ENCODE results near the gene RAD51. TPM values are rescaled to one million over a fixed set of nuclear protein-coding genes. Genes with fewer than 3 reads are reported as not detected.
"Not testable (repeated sequence)": the region's sequence is repeated elsewhere in the genome, so short reads cannot be mapped to it uniquely, and the experiment has no call there.

The RAD51 gene
- total RNA-seq, result 1.2 TPM

DNA sequence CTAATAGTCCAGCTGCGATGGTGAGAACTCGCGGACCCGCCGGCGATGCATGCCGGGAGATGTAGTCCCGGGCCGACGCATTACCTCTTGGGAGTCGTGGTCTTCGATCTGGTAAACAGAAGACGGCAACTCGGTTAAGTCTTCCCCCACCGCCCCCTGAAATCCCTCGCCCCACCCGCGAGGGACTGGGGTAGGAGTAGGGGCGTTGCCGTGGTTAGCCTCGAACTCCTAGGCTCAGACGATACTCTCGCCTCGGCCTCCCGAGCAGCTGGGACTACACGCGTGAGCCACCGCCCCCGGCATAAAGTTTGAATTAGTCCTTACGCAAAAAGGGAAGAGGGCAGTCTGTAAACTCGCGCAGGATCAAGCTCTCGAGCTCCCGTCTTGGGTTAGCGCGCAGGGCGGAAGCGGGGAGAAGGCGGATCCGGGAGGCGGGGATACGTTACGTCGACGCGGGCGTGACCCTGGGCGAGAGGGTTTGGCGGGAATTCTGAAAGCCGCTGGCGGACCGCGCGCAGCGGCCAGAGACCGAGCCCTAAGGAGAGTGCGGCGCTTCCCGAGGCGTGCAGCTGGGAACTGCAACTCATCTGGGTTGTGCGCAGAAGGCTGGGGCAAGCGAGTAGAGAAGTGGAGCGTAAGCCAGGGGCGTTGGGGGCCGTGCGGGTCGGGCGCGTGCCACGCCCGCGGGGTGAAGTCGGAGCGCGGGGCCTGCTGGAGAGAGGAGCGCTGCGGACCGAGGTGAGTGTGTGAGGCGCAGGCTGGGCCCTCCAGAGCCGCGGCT, at the start of gene RAD51:
Gene RAD51 (plus strand): TSS at position 487 of the 781 bp plus-strand sequence. CDS start 3,585 bp downstream, outside the sequence.
- peak within 1 kb of the TSS; percentile 94 for H3K4me3 ChIP-seq (ENCODE audit: low read length)
- no peaks in the 10 kb centered on the region for H3K9me3 ChIP-seq (ENCODE audit: low read depth, low read length)
- peaks cover 24% of the 10 kb centered on the region for H3K4me1 ChIP-seq (ENCODE audit: insufficient read depth, low read length)
- no peaks in the 10 kb centered on the region for H3K27me3 ChIP-seq (ENCODE audit: insufficient read depth, low read length)

DNA sequence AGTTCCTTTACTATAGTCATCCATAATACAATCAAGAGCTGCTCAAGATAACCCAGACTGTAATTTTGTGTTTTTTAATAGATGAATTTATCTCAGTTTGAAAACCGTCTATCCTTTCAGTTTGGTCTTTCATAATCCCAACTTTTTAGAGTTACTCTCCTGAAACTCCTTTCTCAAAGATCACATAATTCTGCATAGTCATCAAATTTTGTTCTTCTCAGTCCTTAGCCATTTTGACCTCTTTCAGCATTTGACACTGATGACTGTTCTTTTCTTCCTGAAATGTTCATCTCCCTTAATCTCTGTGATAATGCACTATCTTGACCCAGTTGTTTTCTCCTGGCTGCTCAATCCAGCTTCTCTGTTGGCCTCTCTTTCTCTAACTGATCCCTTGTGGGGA, 47.5 kb upstream of the RAD51 start:
- H3K27me3 ChIP-seq (ENCODE audit: insufficient read depth, low read length), result no peaks in the 10 kb centered on the region
- H3K4me1 ChIP-seq (ENCODE audit: insufficient read depth, low read length), result no peaks in the 10 kb centered on the region
- no peaks in the 10 kb centered on the region for H3K9me3 ChIP-seq (ENCODE audit: low read depth, low read length)
- H3K4me3 ChIP-seq (ENCODE audit: low read length), result no peak overlapping the region

DNA sequence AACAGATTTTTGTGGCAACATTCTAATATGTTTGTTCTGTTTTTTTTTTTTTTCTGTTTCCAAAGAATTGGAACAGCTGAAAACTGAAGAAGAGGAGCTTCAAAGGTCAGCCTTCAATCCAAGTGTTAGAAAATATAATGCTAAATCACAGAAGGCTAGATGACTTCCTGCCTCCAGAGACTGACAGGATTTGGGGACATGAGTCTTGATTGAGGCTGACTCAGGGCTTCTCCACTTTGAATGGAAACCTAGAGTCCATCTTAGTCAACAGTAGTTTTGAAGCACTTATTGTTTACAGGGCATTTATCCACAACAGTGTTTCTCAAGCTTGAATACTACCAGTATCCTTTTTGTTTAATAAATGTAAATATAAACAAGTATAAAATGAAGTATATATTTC, 44.5 kb upstream of the RAD51 start:
- Histone ChIP-seq H3K27me3 (ENCODE audit: insufficient read depth, low read length) (no peaks in the 10 kb centered on the region), H3K9me3 (ENCODE audit: low read depth, low read length) (no peaks in the 10 kb centered on the region), H3K4me3 (ENCODE audit: low read length) (no peak overlapping the region), H3K4me1 (ENCODE audit: insufficient read depth, low read length) (no peaks in the 10 kb centered on the region)

DNA sequence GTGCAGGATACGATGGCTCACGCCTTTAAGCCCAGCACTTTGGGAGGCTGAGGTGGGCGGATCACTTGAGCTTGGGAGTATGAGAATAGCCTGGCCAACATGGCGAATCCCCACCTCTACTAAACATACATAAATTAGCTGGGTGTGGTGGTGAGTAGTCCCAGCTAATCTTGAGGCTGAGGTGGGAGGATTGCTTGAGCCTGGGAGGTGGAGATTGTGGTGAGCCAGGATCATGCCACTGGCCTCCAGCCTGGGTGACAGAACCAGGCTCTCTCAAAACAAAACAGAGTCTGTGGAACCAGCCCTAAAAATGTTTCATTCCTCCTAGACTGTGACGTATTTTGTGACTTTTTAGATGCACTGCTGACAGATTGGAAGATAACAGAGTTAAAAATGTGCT, 34.3 kb upstream of the RAD51 start:
- H3K4me3 ChIP-seq (ENCODE audit: low read length), result no peak overlapping the region
- no peaks in the 10 kb centered on the region for H3K4me1 ChIP-seq (ENCODE audit: insufficient read depth, low read length)
- no peaks in the 10 kb centered on the region for H3K9me3 ChIP-seq (ENCODE audit: low read depth, low read length)

DNA sequence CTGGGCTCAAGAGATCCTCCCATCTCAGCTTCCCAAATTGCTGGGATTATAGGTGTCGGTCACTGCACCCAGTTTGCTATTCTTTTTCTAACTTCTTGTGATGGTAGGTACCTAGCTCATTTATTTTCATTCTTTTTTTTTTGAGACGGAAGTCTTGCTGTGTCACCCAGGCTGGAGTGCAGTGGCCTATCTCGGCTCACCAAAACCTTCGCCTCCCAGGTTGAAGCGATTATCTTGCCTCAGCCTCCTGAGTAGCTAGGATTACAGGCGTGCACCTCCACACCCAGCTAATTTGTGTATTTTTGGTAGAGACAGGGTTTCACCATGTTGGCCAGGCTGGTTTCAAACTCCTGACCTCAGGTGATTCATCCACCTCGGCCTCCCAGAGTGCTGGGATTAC, 30.1 kb upstream of the RAD51 start:
- Histone ChIP-seq H3K9me3 (ENCODE audit: low read depth, low read length) (no peaks in the 10 kb centered on the region), H3K4me1 (ENCODE audit: insufficient read depth, low read length) (no peaks in the 10 kb centered on the region), H3K27me3 (ENCODE audit: insufficient read depth, low read length) (no peaks in the 10 kb centered on the region), H3K4me3 (ENCODE audit: low read length) (no peak overlapping the region)

More for the DNA sequence above, 34.3 kb upstream of the RAD51 start:
- H3K27me3 ChIP-seq (ENCODE audit: insufficient read depth, low read length), result no peaks in the 10 kb centered on the region

DNA sequence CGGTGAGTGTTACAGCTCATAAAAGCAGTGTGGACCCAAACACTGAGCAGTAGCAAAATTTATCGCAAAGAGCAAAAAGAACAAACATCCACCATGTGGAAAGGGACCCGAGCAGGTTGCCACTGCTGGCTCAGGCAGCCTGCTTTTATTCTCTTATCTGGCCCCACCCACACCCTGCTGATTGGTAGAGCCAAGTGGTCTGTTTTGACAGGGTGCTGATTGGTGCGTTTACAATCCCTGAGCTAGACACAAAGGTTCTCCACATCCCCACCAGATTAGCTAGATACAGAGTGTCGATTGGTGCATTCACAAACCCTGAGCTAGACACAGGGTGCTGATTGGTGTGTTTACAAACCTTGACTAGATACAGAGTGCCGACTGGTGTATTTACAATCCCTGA, 18.7 kb upstream of the RAD51 start:
- not testable (repeated sequence) for H3K4me1 ChIP-seq (ENCODE audit: insufficient read depth, low read length); H3K4me3 ChIP-seq (ENCODE audit: low read length); H3K9me3 ChIP-seq (ENCODE audit: low read depth, low read length); H3K27me3 ChIP-seq (ENCODE audit: insufficient read depth, low read length)

DNA sequence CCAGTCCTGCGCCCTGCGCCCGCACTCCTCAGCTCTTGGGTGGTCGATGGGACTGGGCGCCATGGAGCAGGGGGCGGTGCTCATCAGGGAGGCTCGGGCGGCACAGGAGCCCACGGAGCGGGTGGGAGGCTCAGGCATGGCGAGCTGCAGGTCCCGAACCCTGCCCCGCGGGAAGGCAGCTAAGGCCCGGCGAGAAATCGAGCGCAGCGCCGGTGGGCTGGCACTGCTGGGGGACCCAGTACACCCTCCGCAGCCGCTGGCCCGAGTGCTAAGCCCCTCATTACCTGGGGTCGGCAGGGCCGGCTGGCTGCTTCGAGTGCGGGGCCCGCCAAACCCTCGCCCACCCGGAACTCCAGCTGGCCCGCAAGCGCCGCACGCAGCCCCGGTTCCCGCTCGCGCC, 18.1 kb upstream of the RAD51 start:
- H3K9me3 ChIP-seq (ENCODE audit: low read depth, low read length); H3K27me3 ChIP-seq (ENCODE audit: insufficient read depth, low read length); H3K4me1 ChIP-seq (ENCODE audit: insufficient read depth, low read length); H3K4me3 ChIP-seq (ENCODE audit: low read length): not testable (repeated sequence)

DNA sequence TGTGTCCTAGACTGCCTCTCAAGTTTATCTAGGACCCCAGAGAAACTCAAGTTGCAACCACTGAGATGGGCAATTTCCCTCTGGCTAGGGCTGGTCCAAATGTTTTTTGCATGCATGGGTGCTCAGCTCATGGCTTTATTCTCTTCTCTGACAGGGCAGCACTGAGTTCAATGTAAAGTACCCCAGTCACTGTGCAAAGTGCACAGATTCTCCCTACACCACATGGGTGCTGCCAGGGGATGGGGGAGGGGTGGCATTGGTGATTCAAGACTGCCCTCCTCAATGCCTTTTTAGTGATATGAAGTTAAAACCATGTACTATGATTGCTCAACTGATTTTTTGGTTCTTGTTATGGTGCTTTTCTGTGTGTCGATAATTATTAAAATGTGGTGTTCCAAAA, 14.8 kb upstream of the RAD51 start:
- Histone ChIP-seq H3K9me3 (ENCODE audit: low read depth, low read length) (no peaks in the 10 kb centered on the region), H3K4me1 (ENCODE audit: insufficient read depth, low read length) (no peaks in the 10 kb centered on the region), H3K27me3 (ENCODE audit: insufficient read depth, low read length) (no peaks in the 10 kb centered on the region)

DNA sequence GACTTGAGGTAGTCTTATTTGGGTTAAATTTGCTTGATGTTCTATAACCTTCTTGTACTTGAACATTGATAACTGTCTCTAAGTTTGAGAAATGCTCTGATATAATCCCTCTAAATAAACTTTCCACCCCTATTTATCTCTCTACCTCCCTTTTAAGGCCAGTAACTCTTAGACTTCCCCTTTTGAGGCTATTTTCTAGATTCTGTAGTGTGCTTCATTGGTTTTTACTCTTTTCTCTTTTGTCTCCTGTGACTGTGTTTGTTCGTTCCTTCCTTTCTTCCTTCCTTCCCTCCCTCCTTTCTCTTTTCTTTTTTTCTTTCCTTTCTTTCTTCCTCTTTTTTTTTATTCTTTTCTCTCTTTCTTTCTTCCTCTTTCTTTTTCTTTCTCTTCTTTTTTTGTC, 14.0 kb upstream of the RAD51 start:
- H3K4me1 ChIP-seq (ENCODE audit: insufficient read depth, low read length); H3K27me3 ChIP-seq (ENCODE audit: insufficient read depth, low read length); H3K4me3 ChIP-seq (ENCODE audit: low read length); H3K9me3 ChIP-seq (ENCODE audit: low read depth, low read length): not testable (repeated sequence)

More for the DNA sequence above, 14.8 kb upstream of the RAD51 start:
- H3K4me3 ChIP-seq (ENCODE audit: low read length), result no peak overlapping the region

DNA sequence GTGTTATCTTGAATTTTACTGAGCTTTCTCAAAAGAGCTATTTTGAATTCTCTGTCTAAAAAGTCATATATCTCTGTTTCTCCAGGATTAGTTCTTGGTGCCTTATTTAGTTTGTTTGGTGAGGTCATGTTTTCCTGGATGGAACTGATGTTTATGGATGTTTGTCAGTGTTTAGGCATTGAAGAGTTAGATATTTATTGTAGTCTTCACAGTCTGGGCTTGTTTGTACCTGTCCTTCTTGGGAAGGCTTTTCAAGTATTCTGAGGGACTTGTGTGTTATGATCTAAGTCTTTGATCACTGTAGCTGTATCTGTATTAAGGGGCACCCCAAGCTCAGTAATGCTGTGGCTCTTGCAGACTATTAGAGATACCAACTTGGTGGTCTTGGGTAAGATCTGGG, 10.6 kb upstream of the RAD51 start:
- H3K9me3 ChIP-seq (ENCODE audit: low read depth, low read length), result no peaks in the 10 kb centered on the region
- no peaks in the 10 kb centered on the region for H3K4me1 ChIP-seq (ENCODE audit: insufficient read depth, low read length)
- H3K27me3 ChIP-seq (ENCODE audit: insufficient read depth, low read length), result no peaks in the 10 kb centered on the region
- no peak overlapping the region for H3K4me3 ChIP-seq (ENCODE audit: low read length)

DNA sequence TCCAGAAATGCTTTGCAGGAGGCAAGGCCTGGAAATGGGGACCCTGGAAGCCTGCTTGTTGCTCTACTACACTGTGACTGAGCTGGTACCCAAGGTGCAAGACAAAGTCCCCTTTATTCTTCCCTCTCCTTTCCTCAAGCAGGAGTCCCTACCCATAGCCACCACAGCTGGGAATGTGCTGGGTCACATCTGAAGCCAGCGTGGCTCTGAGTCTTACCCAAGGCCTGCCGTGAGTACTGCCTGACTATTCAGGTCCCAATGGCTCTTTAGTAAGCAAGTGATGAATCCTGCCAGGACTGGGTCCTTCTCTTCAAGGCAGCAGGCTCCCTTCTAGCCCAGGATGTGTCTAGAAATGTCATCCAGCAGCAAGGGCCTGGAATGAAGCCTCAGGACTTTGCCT, 9.6 kb upstream of the RAD51 start:
- Histone ChIP-seq H3K4me1 (ENCODE audit: insufficient read depth, low read length) (no peaks in the 10 kb centered on the region), H3K9me3 (ENCODE audit: low read depth, low read length) (no peaks in the 10 kb centered on the region), H3K27me3 (ENCODE audit: insufficient read depth, low read length) (no peaks in the 10 kb centered on the region), H3K4me3 (ENCODE audit: low read length) (no peak overlapping the region)

DNA sequence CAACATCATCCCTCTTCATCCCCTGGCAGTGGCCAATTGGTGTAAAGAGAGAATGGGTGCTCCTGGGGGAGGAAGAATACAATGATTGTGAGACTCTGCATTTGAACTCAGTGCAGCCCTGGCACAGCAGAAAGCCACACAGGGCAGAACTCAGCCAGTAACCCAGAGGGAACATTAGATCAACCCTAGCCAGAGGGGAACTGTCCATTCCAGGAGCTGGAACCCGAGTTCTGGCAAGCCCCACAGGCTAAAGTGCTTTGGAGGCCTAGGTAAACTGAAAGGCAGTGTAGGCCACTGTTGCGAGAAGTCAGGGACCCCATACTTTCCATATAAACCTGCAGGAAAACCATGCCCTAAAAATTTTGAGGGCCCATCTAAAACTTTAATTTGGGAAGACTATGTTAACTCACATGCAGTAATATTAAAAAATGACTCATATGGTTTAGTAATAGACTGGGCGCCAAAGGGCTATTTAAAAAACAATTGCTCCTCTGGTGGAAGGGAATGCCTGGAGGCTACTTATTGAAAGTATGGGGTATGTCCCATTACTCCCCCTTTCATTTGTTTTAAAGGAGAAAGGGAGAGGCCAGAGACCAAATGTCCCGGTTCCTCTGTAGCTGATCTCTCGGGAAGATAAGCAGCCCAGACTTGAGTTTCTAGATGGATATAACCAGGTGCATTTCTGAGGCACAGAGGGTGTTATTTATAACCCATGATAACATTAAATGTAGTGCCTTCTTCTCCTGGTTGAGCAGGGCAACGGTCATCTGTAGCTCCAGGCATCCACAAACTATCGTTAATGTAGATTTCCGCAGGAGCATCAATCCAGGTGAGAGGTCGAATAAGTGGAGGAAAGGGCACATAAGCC, 5.8 kb upstream of the RAD51 start:
- Histone ChIP-seq H3K4me3 (ENCODE audit: low read length) (no peak overlapping the region), H3K4me1 (ENCODE audit: insufficient read depth, low read length) (peaks cover 10% of the 10 kb centered on the region), H3K27me3 (ENCODE audit: insufficient read depth, low read length) (no peaks in the 10 kb centered on the region)

DNA sequence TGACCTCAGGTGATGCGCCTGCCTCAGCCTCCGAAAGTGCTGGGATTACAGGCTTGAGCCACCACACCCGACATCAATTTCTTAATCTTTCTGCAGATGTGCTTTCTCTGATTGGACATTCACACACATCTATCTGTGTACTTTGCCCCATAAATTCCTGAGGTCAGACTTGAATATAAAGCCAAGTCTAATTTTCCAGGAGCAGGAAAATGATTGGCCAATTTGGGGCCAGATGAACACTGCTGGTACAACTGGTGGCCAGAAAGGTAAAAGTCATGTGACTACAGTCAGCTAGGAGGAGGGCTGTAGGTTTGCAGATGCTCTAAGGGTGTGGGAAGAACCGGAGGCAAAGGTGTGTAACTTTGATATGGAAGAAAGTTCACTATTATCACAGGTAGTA, 3.2 kb upstream of the RAD51 start:
- Histone ChIP-seq H3K27me3 (ENCODE audit: insufficient read depth, low read length) (no peaks in the 10 kb centered on the region), H3K4me3 (ENCODE audit: low read length) (no peak overlapping the region), H3K4me1 (ENCODE audit: insufficient read depth, low read length) (peaks cover 24% of the 10 kb centered on the region), H3K9me3 (ENCODE audit: low read depth, low read length) (no peaks in the 10 kb centered on the region)

More for the DNA sequence above, 5.8 kb upstream of the RAD51 start:
- H3K9me3 ChIP-seq (ENCODE audit: low read depth, low read length), result no peaks in the 10 kb centered on the region

DNA sequence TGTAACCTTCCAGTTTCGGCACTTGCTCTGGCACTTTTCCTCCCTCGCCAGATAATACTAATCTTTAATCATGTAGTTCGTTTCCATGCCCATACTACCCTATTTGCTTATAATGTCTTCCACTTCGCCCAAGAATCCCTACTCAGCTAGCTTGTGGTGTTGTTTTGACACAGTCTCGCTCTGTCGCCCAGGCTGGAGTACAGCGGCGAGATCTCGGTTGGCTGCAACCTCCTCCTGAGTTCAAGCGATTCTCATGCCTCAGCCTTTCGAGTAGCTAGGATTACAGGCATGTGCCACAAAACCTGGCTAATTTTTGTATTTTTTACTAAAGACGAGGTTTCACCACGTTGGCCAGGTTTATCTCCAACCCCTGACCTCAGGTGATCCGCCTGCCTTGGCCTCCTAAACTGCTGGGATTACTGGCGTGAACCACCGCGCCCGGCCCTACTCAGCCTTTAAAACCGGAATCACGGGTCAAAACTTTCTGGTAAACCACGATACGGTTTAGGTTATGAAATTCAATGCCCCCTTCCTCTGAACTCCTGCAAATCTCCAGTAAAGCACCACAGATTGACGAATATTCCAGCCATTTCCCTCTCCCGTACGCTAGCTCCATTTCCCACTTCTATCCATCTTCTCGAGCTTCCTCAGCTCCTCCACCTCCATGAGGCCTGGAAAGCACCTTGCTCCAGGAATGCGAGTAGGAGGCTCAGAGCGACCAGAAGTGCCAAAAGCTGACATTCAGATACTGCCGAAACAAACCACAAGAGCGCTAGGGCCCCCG, 878 bp upstream of the RAD51 start:
- H3K27me3 ChIP-seq (ENCODE audit: insufficient read depth, low read length), result no peaks in the 10 kb centered on the region
- peak overlapping the region; percentile 94 for H3K4me3 ChIP-seq (ENCODE audit: low read length)
- no peaks in the 10 kb centered on the region for H3K9me3 ChIP-seq (ENCODE audit: low read depth, low read length)
- H3K4me1 ChIP-seq (ENCODE audit: insufficient read depth, low read length), result peaks cover 24% of the 10 kb centered on the region

DNA sequence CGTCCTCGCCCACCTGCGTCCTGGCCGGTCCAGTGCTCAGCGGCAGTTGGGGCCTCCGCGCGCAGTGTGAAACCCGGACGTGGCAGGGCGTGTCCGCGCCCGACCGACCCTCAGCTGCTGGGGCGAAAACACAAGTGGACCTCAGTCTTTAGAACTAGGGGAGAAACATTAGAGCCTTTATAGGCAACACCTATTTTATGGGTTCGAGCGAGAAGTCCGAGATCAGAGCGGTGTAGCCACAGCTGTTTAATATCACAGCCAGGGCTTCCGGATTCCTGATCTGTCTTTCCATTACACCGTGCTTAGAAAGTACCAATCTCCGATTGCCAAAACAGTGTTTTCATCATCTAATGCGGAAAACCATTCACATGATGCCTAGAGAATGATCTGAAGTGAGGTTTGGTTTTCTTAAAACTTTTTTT, 506 bp downstream of the RAD51 start:
- peaks cover 24% of the 10 kb centered on the region for H3K4me1 ChIP-seq (ENCODE audit: insufficient read depth, low read length)
- H3K4me3 ChIP-seq (ENCODE audit: low read length), result peak overlapping the region; percentile 94
- no peaks in the 10 kb centered on the region for H3K27me3 ChIP-seq (ENCODE audit: insufficient read depth, low read length)
- H3K9me3 ChIP-seq (ENCODE audit: low read depth, low read length), result no peaks in the 10 kb centered on the region
